WTC11 (cell line): ENCODE results near the gene NCL.

ENCODE experiments used
- ATF3 ChIP-seq: sonication (generic); formaldehyde crosslinking; conservative IDR thresholded peaks from 2 replicates; pipeline ENCODE4 v1.8.1; 2022; ENCODE audit warnings: mild to moderate bottlenecking, missing genetic modification reagents
- CREB1 ChIP-seq: sonication (generic); formaldehyde crosslinking; IDR thresholded peaks from 2 replicates; pipeline ENCODE4 v1.8.0; 2023; ENCODE audit warnings: mild to moderate bottlenecking, missing genetic modification reagents
- CREM ChIP-seq: sonication (generic); formaldehyde crosslinking; IDR thresholded peaks from 2 replicates; pipeline ENCODE4 v1.8.1; 2022; ENCODE audit warnings: mild to moderate bottlenecking, missing genetic modification reagents, moderate library complexity
- CTCF ChIP-seq: fragments of 200-600 bp; IDR thresholded peaks from 2 replicates; pipeline ENCODE4 v1.8.0; 2022; ENCODE audit warnings: antibody characterized with exemption
- E2F1 ChIP-seq: sonication (generic); formaldehyde crosslinking; IDR thresholded peaks from 2 replicates; pipeline ENCODE4 v1.8.0; 2022; ENCODE audit warnings: mild to moderate bottlenecking, missing genetic modification reagents
- ELF4 ChIP-seq: sonication (generic); formaldehyde crosslinking; IDR thresholded peaks from 2 replicates; pipeline ENCODE4 v1.8.1; 2022; ENCODE audit warnings: low read depth, mild to moderate bottlenecking, moderate library complexity, missing genetic modification reagents
- ESRRA ChIP-seq: sonication (generic); formaldehyde crosslinking; IDR thresholded peaks from 2 replicates; pipeline ENCODE4 v1.8.1; 2022; ENCODE audit warnings: mild to moderate bottlenecking, missing genetic modification reagents, borderline replicate concordance
- HMGXB4 ChIP-seq: sonication (generic); formaldehyde crosslinking; IDR thresholded peaks from 2 replicates; pipeline ENCODE4 v1.8.1; 2023; ENCODE audit warnings: mild to moderate bottlenecking, moderate library complexity, missing genetic modification reagents
- KAT7 ChIP-seq: sonication (generic); formaldehyde crosslinking; IDR thresholded peaks from 2 replicates; pipeline ENCODE4 v1.8.1; 2023; ENCODE audit warnings: missing genetic modification reagents, mild to moderate bottlenecking, borderline replicate concordance
- NFYB ChIP-seq: sonication (generic); formaldehyde crosslinking; conservative IDR thresholded peaks from 2 replicates; pipeline ENCODE4 v1.8.0; 2022; ENCODE audit warnings: low read depth, missing genetic modification reagents
- USF2 ChIP-seq: sonication (generic); formaldehyde crosslinking; IDR thresholded peaks from 2 replicates; pipeline ENCODE4 v1.8.1; 2023; ENCODE audit warnings: mild to moderate bottlenecking, missing genetic modification reagents, moderate library complexity

GRCh38 chr2:231450548-231450989 is 13.7 kb downstream of the NCL start:
- TF ChIP-seq CREB1 (no peak), USF2 (no peak), CREM (CRISPR knock-in tag) (no peak), CTCF (no peak), NFYB (CRISPR knock-in tag) (no peak), ESRRA (CRISPR knock-in tag) (no peak), HMGXB4 (CRISPR knock-in tag) (no peak), KAT7 (CRISPR knock-in tag) (no peak), ATF3 (CRISPR knock-in tag) (no peak), E2F1 (no peak), ELF4 (CRISPR knock-in tag) (no peak)
